Measurements from ENCODE around the gene TARS3.

The TARS3 gene

DNA sequence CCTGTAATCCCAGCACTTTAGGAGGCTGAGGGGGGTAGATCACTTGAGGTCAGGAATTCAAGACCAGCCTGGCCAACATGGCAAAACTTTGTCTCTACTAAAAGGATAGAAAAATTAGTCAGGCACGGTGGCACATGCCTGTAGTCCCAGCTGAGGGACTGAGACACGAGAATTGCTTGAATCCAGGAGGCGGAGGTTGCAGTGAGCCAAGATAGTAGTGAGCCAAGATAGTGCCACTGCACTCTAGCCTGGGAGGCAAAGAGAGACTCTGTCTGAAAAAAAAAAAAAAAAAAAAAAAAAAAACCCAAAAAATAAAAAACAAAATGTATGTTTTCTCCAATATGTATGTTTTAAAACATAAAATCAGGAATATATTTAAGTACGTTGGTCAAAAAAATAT, 16.3 kb downstream of the TARS3 start:
- no peak overlapping the region for H2BK12ac ChIP-seq (ENCODE audit: low read length)
- no peaks in the 10 kb centered on the region for H3K9me3 ChIP-seq (replicated peaks in 1 of 2; ENCODE audit: control insufficient read depth in 2 of 2, insufficient read depth in 1 of 2, low read depth in 1 of 2, low read length in 2 of 2)
- no peaks in the 10 kb centered on the region for H3K27me3 ChIP-seq (ENCODE audit: control insufficient read depth in 3 of 3, insufficient read depth in 3 of 3, low read depth in 1 of 3, low read length in 3 of 3)
- H2AFZ ChIP-seq (ENCODE audit: low read length): no peak overlapping the region
- H3K4me2 ChIP-seq (ENCODE audit: insufficient read depth, low read length, poor library complexity, severe bottlenecking): no peak overlapping the region
- no peak overlapping the region for H2BK5ac ChIP-seq (ENCODE audit: low read length)
- no peak overlapping the region for H3K18ac ChIP-seq (ENCODE audit: low read length)
- H3K4me1 ChIP-seq (ENCODE audit: control insufficient read depth in 2 of 2, insufficient read depth in 1 of 2, low read depth in 1 of 2, low read length in 2 of 2): peaks cover 0 to 4% of the 10 kb centered on the region in 2 donors
- no peak overlapping the region for H2AK5ac ChIP-seq (ENCODE audit: low read depth, low read length)
- no peak overlapping the region for H3K9ac ChIP-seq (ENCODE audit: low read depth, low read length, poor library complexity)
- H3K4ac ChIP-seq (ENCODE audit: low read length): no peak overlapping the region
- H3K79me1 ChIP-seq (ENCODE audit: low read depth, low read length): peaks cover 2% of the 10 kb centered on the region
- no peak for DNase-seq (ENCODE audit: low spot score)
- H2BK15ac ChIP-seq (ENCODE audit: low read length): no peak overlapping the region
- H4K8ac ChIP-seq (ENCODE audit: low read depth, low read length): no peak overlapping the region
- no peak overlapping the region for H3K27ac ChIP-seq (replicated peaks; ENCODE audit: low read length)
- H3K36me3 ChIP-seq (replicated peaks in 1 of 2; ENCODE audit: control insufficient read depth in 2 of 2, insufficient read depth in 2 of 2, low read length in 2 of 2): peaks cover 7 to 70% of the 10 kb centered on the region in 2 donors
- H3K23ac ChIP-seq (ENCODE audit: low read depth, low read length, poor library complexity): no peak overlapping the region
- WGBS, 2 donors (ENCODE audit: extremely low coverage in 2 of 2, insufficient read length in 2 of 2, insufficient replicate concordance in 1 of 2): no CpG with 5 or more reads among the region's 4 CpGs
- no peak overlapping the region for H4K91ac ChIP-seq (ENCODE audit: low read depth, low read length, poor library complexity)
- H3K14ac ChIP-seq (ENCODE audit: low read length): no peak overlapping the region
- no peak overlapping the region for H2BK120ac ChIP-seq (ENCODE audit: low read depth, low read length)
- H3K4me3 ChIP-seq (ENCODE audit: low read length in 2 of 2): no peak overlapping the region

DNA sequence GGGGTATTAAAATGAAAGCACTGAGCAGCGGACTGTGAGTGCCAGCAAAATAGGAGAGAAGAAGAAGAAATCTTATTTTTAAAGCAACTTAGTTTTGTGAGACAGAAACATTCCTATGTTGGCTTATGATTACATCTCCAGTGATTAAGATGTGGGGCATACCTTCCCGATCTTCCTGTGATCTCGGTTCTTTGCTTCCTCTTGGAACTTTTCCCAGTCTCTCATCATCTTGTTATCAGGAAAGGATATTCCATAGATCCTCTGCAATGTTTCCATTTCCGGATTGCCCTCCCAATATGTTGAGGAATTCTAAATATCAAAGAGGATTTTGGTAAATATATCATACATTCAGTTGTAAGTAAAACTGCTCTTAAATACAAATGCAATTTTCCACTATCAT, 22.2 kb downstream of the TARS3 start:
- H2BK15ac ChIP-seq (ENCODE audit: low read length): no peak overlapping the region
- no peaks in the 10 kb centered on the region for H3K9me3 ChIP-seq (replicated peaks in 1 of 2; ENCODE audit: control insufficient read depth in 2 of 2, insufficient read depth in 1 of 2, low read depth in 1 of 2, low read length in 2 of 2)
- no peak overlapping the region for H3K4me2 ChIP-seq (ENCODE audit: insufficient read depth, low read length, poor library complexity, severe bottlenecking)
- no peak overlapping the region for H3K4ac ChIP-seq (ENCODE audit: low read length)
- H4K91ac ChIP-seq (ENCODE audit: low read depth, low read length, poor library complexity): no peak overlapping the region
- no peak for DNase-seq (ENCODE audit: low spot score)
- H3K36me3 ChIP-seq (replicated peaks in 1 of 2; ENCODE audit: control insufficient read depth in 2 of 2, insufficient read depth in 2 of 2, low read length in 2 of 2): peaks cover 5 to 72% of the 10 kb centered on the region in 2 donors
- H2BK120ac ChIP-seq (ENCODE audit: low read depth, low read length): no peak overlapping the region
- H3K4me3 ChIP-seq (ENCODE audit: low read length in 2 of 2): no peak overlapping the region
- H3K14ac ChIP-seq (ENCODE audit: low read length): no peak overlapping the region
- no peak overlapping the region for H2BK12ac ChIP-seq (ENCODE audit: low read length)
- no peak overlapping the region for H4K8ac ChIP-seq (ENCODE audit: low read depth, low read length)
- H3K79me1 ChIP-seq (ENCODE audit: low read depth, low read length): no peaks in the 10 kb centered on the region
- H2AFZ ChIP-seq (ENCODE audit: low read length): no peak overlapping the region
- no peak overlapping the region for H3K9ac ChIP-seq (ENCODE audit: low read depth, low read length, poor library complexity)
- no peak overlapping the region for H2BK5ac ChIP-seq (ENCODE audit: low read length)
- H3K23ac ChIP-seq (ENCODE audit: low read depth, low read length, poor library complexity): no peak overlapping the region
- H3K27ac ChIP-seq (replicated peaks; ENCODE audit: low read length): no peak overlapping the region
- no peak overlapping the region for H2AK5ac ChIP-seq (ENCODE audit: low read depth, low read length)
- no CpG with 5 or more reads among the region's 4 CpGs for WGBS, 2 donors (ENCODE audit: extremely low coverage in 2 of 2, insufficient read length in 2 of 2, insufficient replicate concordance in 1 of 2)
- no peaks in the 10 kb centered on the region for H3K27me3 ChIP-seq (ENCODE audit: control insufficient read depth in 3 of 3, insufficient read depth in 3 of 3, low read depth in 1 of 3, low read length in 3 of 3)
- no peaks in the 10 kb centered on the region for H3K4me1 ChIP-seq (ENCODE audit: control insufficient read depth in 2 of 2, insufficient read depth in 1 of 2, low read depth in 1 of 2, low read length in 2 of 2)
- no peak overlapping the region for H3K18ac ChIP-seq (ENCODE audit: low read length)

DNA sequence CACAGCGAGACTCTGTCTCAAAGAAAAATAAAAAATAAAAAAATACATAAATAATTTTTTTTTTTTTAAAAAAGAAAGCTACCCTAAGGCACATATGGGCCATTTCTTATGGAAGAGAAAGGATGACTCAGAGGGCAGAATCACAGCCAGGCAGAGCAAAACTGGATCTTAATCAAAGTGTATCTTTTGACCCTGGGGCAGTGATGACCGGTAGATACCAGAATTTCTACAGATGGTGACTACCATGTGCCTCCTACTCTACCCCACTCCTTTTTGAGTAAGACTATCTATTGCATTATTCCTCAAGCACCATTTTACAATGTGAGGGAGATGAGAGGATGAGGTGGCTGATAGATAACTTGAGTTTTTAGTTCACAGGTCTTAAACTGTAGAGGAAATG, 26.0 kb downstream of the TARS3 start:
- H3K9ac ChIP-seq (ENCODE audit: low read depth, low read length, poor library complexity): no peak overlapping the region
- H2AK5ac ChIP-seq (ENCODE audit: low read depth, low read length): no peak overlapping the region
- no peak overlapping the region for H2BK15ac ChIP-seq (ENCODE audit: low read length)
- no peaks in the 10 kb centered on the region for H3K79me1 ChIP-seq (ENCODE audit: low read depth, low read length)
- WGBS, 2 donors (ENCODE audit: extremely low coverage in 2 of 2, insufficient read length in 2 of 2, insufficient replicate concordance in 1 of 2): no CpG with 5 or more reads among the region's 2 CpGs
- H3K27ac ChIP-seq (replicated peaks; ENCODE audit: low read length): no peak overlapping the region
- H2BK120ac ChIP-seq (ENCODE audit: low read depth, low read length): no peak overlapping the region
- H3K27me3 ChIP-seq (ENCODE audit: control insufficient read depth in 3 of 3, insufficient read depth in 3 of 3, low read depth in 1 of 3, low read length in 3 of 3): no peaks in the 10 kb centered on the region
- H2AFZ ChIP-seq (ENCODE audit: low read length): no peak overlapping the region
- no peak overlapping the region for H2BK12ac ChIP-seq (ENCODE audit: low read length)
- H2BK5ac ChIP-seq (ENCODE audit: low read length): no peak overlapping the region
- H3K4me3 ChIP-seq (ENCODE audit: low read length in 2 of 2): no peak overlapping the region
- no peak for DNase-seq (ENCODE audit: low spot score)
- no peaks in the 10 kb centered on the region for H3K4me1 ChIP-seq (ENCODE audit: control insufficient read depth in 2 of 2, insufficient read depth in 1 of 2, low read depth in 1 of 2, low read length in 2 of 2)
- no peak overlapping the region for H3K18ac ChIP-seq (ENCODE audit: low read length)
- H3K4ac ChIP-seq (ENCODE audit: low read length): no peak overlapping the region
- peaks cover 8 to 83% of the 10 kb centered on the region in 2 donors for H3K36me3 ChIP-seq (replicated peaks in 1 of 2; ENCODE audit: control insufficient read depth in 2 of 2, insufficient read depth in 2 of 2, low read length in 2 of 2)
- H3K14ac ChIP-seq (ENCODE audit: low read length): no peak overlapping the region
- H3K23ac ChIP-seq (ENCODE audit: low read depth, low read length, poor library complexity): no peak overlapping the region
- peaks cover 0 to 2% of the 10 kb centered on the region in 2 donors for H3K9me3 ChIP-seq (replicated peaks in 1 of 2; ENCODE audit: control insufficient read depth in 2 of 2, insufficient read depth in 1 of 2, low read depth in 1 of 2, low read length in 2 of 2)
- H4K8ac ChIP-seq (ENCODE audit: low read depth, low read length): no peak overlapping the region
- no peak overlapping the region for H4K91ac ChIP-seq (ENCODE audit: low read depth, low read length, poor library complexity)
- H3K4me2 ChIP-seq (ENCODE audit: insufficient read depth, low read length, poor library complexity, severe bottlenecking): no peak overlapping the region

DNA sequence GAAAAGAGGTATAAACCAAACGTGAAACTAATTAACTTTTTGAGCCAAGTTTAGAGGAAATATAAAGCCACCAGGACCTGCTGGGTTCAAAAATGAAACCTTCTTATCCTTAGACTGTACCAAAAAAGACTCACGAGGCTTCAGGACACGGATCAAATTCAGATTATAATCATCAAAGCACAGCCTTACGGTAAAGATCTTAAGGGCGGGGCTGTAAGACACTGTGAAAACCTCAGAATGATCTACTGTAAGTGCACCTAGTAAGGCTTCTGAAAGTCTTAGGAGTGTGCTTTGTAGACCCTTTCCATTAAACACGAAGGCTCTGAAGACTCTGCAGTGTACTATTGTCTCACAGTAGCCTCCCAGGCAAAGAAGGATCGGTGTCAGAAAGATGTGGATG, 26.8 kb downstream of the TARS3 start:
- no peak overlapping the region for H3K27ac ChIP-seq (replicated peaks; ENCODE audit: low read length)
- no peak overlapping the region for H3K4me3 ChIP-seq (ENCODE audit: low read length in 2 of 2)
- H2BK12ac ChIP-seq (ENCODE audit: low read length): no peak overlapping the region
- H3K27me3 ChIP-seq (ENCODE audit: control insufficient read depth in 3 of 3, insufficient read depth in 3 of 3, low read depth in 1 of 3, low read length in 3 of 3): no peaks in the 10 kb centered on the region
- no peaks in the 10 kb centered on the region for H3K4me1 ChIP-seq (ENCODE audit: control insufficient read depth in 2 of 2, insufficient read depth in 1 of 2, low read depth in 1 of 2, low read length in 2 of 2)
- H3K9ac ChIP-seq (ENCODE audit: low read depth, low read length, poor library complexity): no peak overlapping the region
- no peak overlapping the region for H4K91ac ChIP-seq (ENCODE audit: low read depth, low read length, poor library complexity)
- H3K14ac ChIP-seq (ENCODE audit: low read length): no peak overlapping the region
- H3K4me2 ChIP-seq (ENCODE audit: insufficient read depth, low read length, poor library complexity, severe bottlenecking): no peak overlapping the region
- peaks cover 0 to 2% of the 10 kb centered on the region in 2 donors for H3K9me3 ChIP-seq (replicated peaks in 1 of 2; ENCODE audit: control insufficient read depth in 2 of 2, insufficient read depth in 1 of 2, low read depth in 1 of 2, low read length in 2 of 2)
- H3K4ac ChIP-seq (ENCODE audit: low read length): no peak overlapping the region
- H3K79me1 ChIP-seq (ENCODE audit: low read depth, low read length): no peaks in the 10 kb centered on the region
- H4K8ac ChIP-seq (ENCODE audit: low read depth, low read length): no peak overlapping the region
- H2BK5ac ChIP-seq (ENCODE audit: low read length): no peak overlapping the region
- H2AK5ac ChIP-seq (ENCODE audit: low read depth, low read length): no peak overlapping the region
- no peak overlapping the region for H2BK15ac ChIP-seq (ENCODE audit: low read length)
- H3K18ac ChIP-seq (ENCODE audit: low read length): no peak overlapping the region
- H3K23ac ChIP-seq (ENCODE audit: low read depth, low read length, poor library complexity): no peak overlapping the region
- no peak overlapping the region for H2BK120ac ChIP-seq (ENCODE audit: low read depth, low read length)
- no peak overlapping the region for H2AFZ ChIP-seq (ENCODE audit: low read length)
- no peak for DNase-seq (ENCODE audit: low spot score)
- peaks cover 8 to 81% of the 10 kb centered on the region in 2 donors for H3K36me3 ChIP-seq (replicated peaks in 1 of 2; ENCODE audit: control insufficient read depth in 2 of 2, insufficient read depth in 2 of 2, low read length in 2 of 2)
- no CpG with 5 or more reads among the region's 7 CpGs for WGBS, 2 donors (ENCODE audit: extremely low coverage in 2 of 2, insufficient read length in 2 of 2, insufficient replicate concordance in 1 of 2)
